Prostate gland (tissue), 2 donors: ENCODE results near the gene OTX2. TPM values are rescaled to one million over a fixed set of nuclear protein-coding genes. Genes with fewer than 3 reads are reported as not detected.

Experiments used
- DNase-seq: peaks from one replicate; pipeline ENCODE4 v3.0.0-alpha.2; 2019; ENCODE audit warnings: low spot score
- H3K27ac ChIP-seq, 2 donors: fragments of 200-600 bp; sonication (generic); 2 replicates each; pipeline ENCODE4 v1.5.1; 2017 to 2019
- H3K27me3 ChIP-seq: fragments of 200-600 bp; sonication (generic); replicated peaks from 2 replicates; pipeline ENCODE4 v1.5.1; 2019; ENCODE audit not compliant: insufficient read depth
- H3K36me3 ChIP-seq, 2 donors: fragments of 200-600 bp; sonication (generic); 1 replicate in 1 of 2; 2 replicates in 1 of 2; pipeline versions ENCODE4 v1.5.1 to v1.8.1; 2017 to 2019
- H3K4me1 ChIP-seq: fragments of 200-600 bp; sonication (generic); replicated peaks from 2 replicates; pipeline ENCODE4 v1.5.1; 2019
- H3K4me3 ChIP-seq, 2 donors: fragments of 200-600 bp; sonication (generic); 2 replicates each; pipeline ENCODE4 v1.5.1; 2017 to 2019
- H3K9me3 ChIP-seq: fragments of 200-600 bp; sonication (generic); 2 replicates; pipeline ENCODE4 v1.5.1; 2017
- CTCF ChIP-seq, 4 experiments: fragments of 200-600 bp in 2 of 4; fragments of 450-650 bp in 2 of 4; sonication (generic) in 2 of 4; IDR thresholded peaks; 1 replicate in 3 of 4; 2 replicates in 1 of 4; pipeline ENCODE4 v1.5.1; 2016 to 2019; ENCODE audit warnings: antibody characterized with exemption in 4 of 4, mild to moderate bottlenecking in 2 of 4, moderate library complexity in 2 of 4
- POLR2A ChIP-seq: fragments of 450-650 bp; IDR thresholded peaks from one replicate; pipeline ENCODE4 v1.6.1; 2016; ENCODE audit warnings: antibody characterized with exemption, mild to moderate bottlenecking
- POLR2AphosphoS5 ChIP-seq: sonication (generic); formaldehyde crosslinking; IDR thresholded peaks from one replicate; pipeline ENCODE4 v1.6.1; 2017; ENCODE audit warnings: antibody characterized with exemption
- WGBS: methylation state at CpG from one replicate; pipeline ENCODE4 v1.1.5; 2018; 5-methylcytosine and 5-hydroxymethylcytosine counted together
- intact Hi-C: fragments of 100-400 bp; cut with DNase I; formaldehyde crosslinking; loops from one replicate; pipeline ENCODE4 v1.14.2; 2022
- total RNA-seq, 2 donors: library from RNA; depleted of rRNA; stranded (reverse); fragments of >200 nt; gene quantifications; one replicate each; pipeline ENCODE4 v1.1.0, GENCODE V29; 2016

OTX2 gene
- total RNA-seq, 2 donors from 2014 or later: not detected

- no peaks in the 10 kb centered on the region for H3K4me1 ChIP-seq
- H3K27me3 ChIP-seq: peaks cover 68% of the 10 kb centered on the region
- 66% methylated on average over 3 of the region's 3 CpGs for WGBS
- no peak overlapping the region for H3K27ac ChIP-seq
- H3K4me3 ChIP-seq: no peak overlapping the region
- no peaks in the 10 kb centered on the region for H3K36me3 ChIP-seq
- TF ChIP-seq POLR2AphosphoS5 (no peak), POLR2A (no peak), CTCF (IDR thresholded peaks at IDR 0.05) (no peak)
- no peak for DNase-seq
- no peaks in the 10 kb centered on the region for H3K9me3 ChIP-seq
- intact Hi-C loops: no loop called here
Observed at GRCh38 chr14:56801920-56802319, 8.4 kb downstream of the OTX2 start.

- H3K4me3 ChIP-seq: no peak overlapping the region
- H3K27me3 ChIP-seq: peaks cover 67% of the 10 kb centered on the region
- no peaks in the 10 kb centered on the region for H3K4me1 ChIP-seq
- no peaks in the 10 kb centered on the region for H3K9me3 ChIP-seq
- H3K27ac ChIP-seq: no peak overlapping the region
- no peak for DNase-seq
- intact Hi-C loops: no loop called here
- TF ChIP-seq POLR2A: no peak
- no peak for TF ChIP-seq CTCF (IDR thresholded peaks at IDR 0.05)
- no peak for TF ChIP-seq POLR2AphosphoS5
- 16% methylated on average over 5 of the region's 5 CpGs for WGBS
- no peaks in the 10 kb centered on the region for H3K36me3 ChIP-seq
Observed at GRCh38 chr14:56799343-56799645, 11.0 kb downstream of the OTX2 start.

- Histone ChIP-seq H3K36me3 (no peaks in the 10 kb centered on the region), H3K4me3 (peak overlapping the region in 1 of 2 donors; percentile 1), H3K4me1 (no peaks in the 10 kb centered on the region), H3K9me3 (no peaks in the 10 kb centered on the region), H3K27me3 (peaks cover 67% of the 10 kb centered on the region), H3K27ac (no peak overlapping the region)
- WGBS: 19% methylated on average over 41 of the region's 41 CpGs
- intact Hi-C loops: no loop called here
- DNase-seq: no peak
- TF ChIP-seq POLR2AphosphoS5: no peak
- no peak for TF ChIP-seq CTCF (IDR thresholded peaks at IDR 0.05)
- TF ChIP-seq POLR2A: no peak
Observed at GRCh38 chr14:56798447-56799342, 11.6 kb downstream of the OTX2 start.

- intact Hi-C loops: no loop called here
- no peak for DNase-seq
- no peaks in the 10 kb centered on the region for H3K4me1 ChIP-seq
- H3K9me3 ChIP-seq: no peaks in the 10 kb centered on the region
- H3K27me3 ChIP-seq: peaks cover 70% of the 10 kb centered on the region
- TF ChIP-seq POLR2AphosphoS5: no peak
- no peak for TF ChIP-seq POLR2A
- no peak for TF ChIP-seq CTCF (IDR thresholded peaks at IDR 0.05)
- no peaks in the 10 kb centered on the region for H3K36me3 ChIP-seq
- WGBS: 4% methylated on average over 56 of the region's 77 CpGs
- no peak overlapping the region for H3K27ac ChIP-seq
- H3K4me3 ChIP-seq: peak overlapping the region in 1 of 2 donors; percentile 1
Observed at GRCh38 chr14:56797569-56798446, 12.5 kb downstream of the OTX2 start.
